Measurements from ENCODE around the gene PNLDC1. TPM values are rescaled to one million over a fixed set of nuclear protein-coding genes. Genes with fewer than 3 reads are reported as not detected.
A peak's percentile ranks its signal among the peaks of the same experiment; 100 is the strongest.

PNLDC1 gene
- not detected for polyA plus RNA-seq (ENCODE audit: low read depth in 6 of 6)

- DNase-seq: no peak
- Mint-ChIP-seq H3K4me1 (peaks cover 7 to 17% (median 11%) of the 10 kb centered on the region in 3 donors), H3K36me3 (peaks cover 0 to 12% of the 10 kb centered on the region in 2 donors), H3K27me3 (no peaks in the 10 kb centered on the region), H3K9me3 (no peaks in the 10 kb centered on the region), H3K4me3 (no peak within 1 kb of the TSS), H3K27ac (peak within 1 kb of the TSS in 3 of 6 donors; percentile 60 to 73 (median 69))
- no peak for ATAC-seq (ENCODE audit: low read depth in 2 of 2)
Measured at GRCh38 chr6:159800141-159800865, at the start of gene PNLDC1. Gene PNLDC1, plus strand, starts transcription at chr6:159800276. Its CDS starts 32 bp downstream, at chr6:159800308.

- peak overlapping the region in 2 of 6 donors; percentile 31 to 33 for H3K27ac Mint-ChIP-seq
Measured at GRCh38 chr6:159751448-159751847, 48.6 kb upstream of the PNLDC1 start.

GRCh38 chr6:159753081-159753872 is 46.8 kb upstream of the PNLDC1 start:
- Mint-ChIP-seq H3K4me3 (no peak overlapping the region), H3K27me3 (no peaks in the 10 kb centered on the region), H3K36me3 (peaks cover 0 to 23% of the 10 kb centered on the region in 2 donors), H3K4me1 (peaks cover 0 to under 1% (median 0%) of the 10 kb centered on the region in 3 donors), H3K9me3 (no peaks in the 10 kb centered on the region), H3K27ac (peak overlapping the region in 4 of 6 donors; percentile 29 to 54 (median 46))
- no peak for ATAC-seq (ENCODE audit: low read depth in 2 of 2)
- DNase-seq: no peak

More at GRCh38 chr6:159751448-159751847, 48.6 kb upstream of the PNLDC1 start:
- Mint-ChIP-seq H3K4me1 (no peaks in the 10 kb centered on the region), H3K36me3 (peaks cover 0 to 23% of the 10 kb centered on the region in 2 donors), H3K4me3 (no peak overlapping the region), H3K27me3 (no peaks in the 10 kb centered on the region), H3K9me3 (no peaks in the 10 kb centered on the region)
- no peak for ATAC-seq (ENCODE audit: low read depth in 2 of 2)
- DNase-seq: no peak

GRCh38 chr6:159754401-159754800 is 45.7 kb upstream of the PNLDC1 start:
- ATAC-seq (ENCODE audit: low read depth in 2 of 2): no peak
- DNase-seq: no peak
- H3K27ac Mint-ChIP-seq: peak overlapping the region in 1 of 6 donors; percentile 15
- H3K36me3 Mint-ChIP-seq: peaks cover 0 to 21% of the 10 kb centered on the region in 2 donors
- H3K4me1 Mint-ChIP-seq: peaks cover 0 to 6% (median 0%) of the 10 kb centered on the region in 3 donors
- H3K9me3 Mint-ChIP-seq: no peaks in the 10 kb centered on the region
- H3K4me3 Mint-ChIP-seq: no peak overlapping the region
- H3K27me3 Mint-ChIP-seq: no peaks in the 10 kb centered on the region

- H3K4me1 Mint-ChIP-seq: peaks cover 0 to 13% (median 5%) of the 10 kb centered on the region in 3 donors
- no peaks in the 10 kb centered on the region for H3K9me3 Mint-ChIP-seq
- peaks cover 0 to 16% of the 10 kb centered on the region in 2 donors for H3K36me3 Mint-ChIP-seq
- H3K27ac Mint-ChIP-seq: peak overlapping the region in 3 of 6 donors; percentile 38 to 88 (median 67)
- DNase-seq (no peak), ATAC-seq (ENCODE audit: low read depth in 2 of 2) (no peak)
- H3K27me3 Mint-ChIP-seq: no peaks in the 10 kb centered on the region
- peak overlapping the region in 1 of 8 donors; percentile 31 for H3K4me3 Mint-ChIP-seq
Measured at GRCh38 chr6:159754959-159755914, 44.8 kb upstream of the PNLDC1 start.

GRCh38 chr6:159756508-159756907 is 43.6 kb upstream of the PNLDC1 start:
- Mint-ChIP-seq H3K9me3 (no peaks in the 10 kb centered on the region), H3K27ac (no peak overlapping the region), H3K36me3 (peaks cover 0 to 16% of the 10 kb centered on the region in 2 donors), H3K4me1 (peaks cover 12 to 24% (median 15%) of the 10 kb centered on the region in 3 donors), H3K27me3 (no peaks in the 10 kb centered on the region), H3K4me3 (no peak overlapping the region)
- no peak for DNase-seq
- ATAC-seq (ENCODE audit: low read depth in 2 of 2): no peak

- Mint-ChIP-seq H3K36me3 (peaks cover 0 to 13% of the 10 kb centered on the region in 2 donors), H3K4me3 (peak overlapping the region in 4 of 8 donors; percentile 5 to 69 (median 60))
- DNase-seq: no peak
Measured at GRCh38 chr6:159758031-159759001, 41.8 kb upstream of the PNLDC1 start.

GRCh38 chr6:159759645-159760044 is 40.4 kb upstream of the PNLDC1 start:
- peak overlapping the region in 6 of 8 donors; percentile 1 to 98 (median 75) for H3K4me3 Mint-ChIP-seq
- H3K27me3 Mint-ChIP-seq: no peaks in the 10 kb centered on the region
- peaks cover 0 to 7% of the 10 kb centered on the region in 2 donors for H3K36me3 Mint-ChIP-seq
- no peaks in the 10 kb centered on the region for H3K9me3 Mint-ChIP-seq
- H3K27ac Mint-ChIP-seq: peak overlapping the region in 2 of 6 donors; percentile 76 to 94
- H3K4me1 Mint-ChIP-seq: peaks cover 22 to 34% (median 23%) of the 10 kb centered on the region in 3 donors
- DNase-seq: no peak
- no peak for ATAC-seq (ENCODE audit: low read depth in 2 of 2)

More at GRCh38 chr6:159758031-159759001, 41.8 kb upstream of the PNLDC1 start:
- ATAC-seq (ENCODE audit: low read depth in 2 of 2): no peak
- peak overlapping the region in 5 of 6 donors; percentile 21 to 81 (median 54) for H3K27ac Mint-ChIP-seq
- H3K27me3 Mint-ChIP-seq: no peaks in the 10 kb centered on the region
- H3K9me3 Mint-ChIP-seq: no peaks in the 10 kb centered on the region
- H3K4me1 Mint-ChIP-seq: peaks cover 22 to 32% (median 23%) of the 10 kb centered on the region in 3 donors

- H3K27me3 Mint-ChIP-seq: no peaks in the 10 kb centered on the region
- peak overlapping the region in 5 of 6 donors; percentile 76 to 99 (median 96) for H3K27ac Mint-ChIP-seq
- H3K4me1 Mint-ChIP-seq: peaks cover 22 to 34% (median 23%) of the 10 kb centered on the region in 3 donors
- H3K9me3 Mint-ChIP-seq: no peaks in the 10 kb centered on the region
- peaks cover 0 to under 1% of the 10 kb centered on the region in 2 donors for H3K36me3 Mint-ChIP-seq
- ATAC-seq (ENCODE audit: low read depth in 2 of 2) (no peak), DNase-seq (no peak)
- H3K4me3 Mint-ChIP-seq: peak overlapping the region; percentile 89 to 98 (median 95)
Measured at GRCh38 chr6:159760602-159761057, 39.4 kb upstream of the PNLDC1 start.

GRCh38 chr6:159761129-159761872 is 38.8 kb upstream of the PNLDC1 start:
- Mint-ChIP-seq H3K36me3 (peaks cover 0 to 3% of the 10 kb centered on the region in 2 donors), H3K9me3 (no peaks in the 10 kb centered on the region), H3K27me3 (no peaks in the 10 kb centered on the region), H3K27ac (peak overlapping the region; percentile 94 to 99 (median 97)), H3K4me3 (peak overlapping the region; percentile 89 to 98 (median 95)), H3K4me1 (peaks cover 22 to 35% (median 23%) of the 10 kb centered on the region in 3 donors)
- no peak for DNase-seq
- no peak for ATAC-seq (ENCODE audit: low read depth in 2 of 2)

Measured in naive B cell (primary cell).